Ovary (tissue), 3 donors: ENCODE measurements around the gene ZFP36.

ENCODE experiments used
- CTCF ChIP-seq, 3 donors: fragments of 450-650 bp in 2 of 3; fragments of 200-600 bp in 1 of 3; IDR thresholded peaks; one replicate each; pipeline versions ENCODE4 v1.5.1 to v1.8.0; 2016 to 2022; ENCODE audit warnings: antibody characterized with exemption in 3 of 3, mild to moderate bottlenecking in 1 of 3
- POLR2A ChIP-seq: fragments of 450-650 bp; IDR thresholded peaks from one replicate; pipeline ENCODE4 v1.6.1; 2017; ENCODE audit warnings: antibody characterized with exemption, mild to moderate bottlenecking, moderate library complexity
- donor health status: DM: no; HTN: no; CAD: no.

GRCh38 chr19:39403331-39404312, 3.0 kb upstream of the ZFP36 start:
- TF ChIP-seq CTCF (IDR thresholded peaks at IDR 0.05) (no peak), POLR2A (peak; percentile 78)
